ENCODE data around the gene XPNPEP2. TPM values are rescaled to one million over a fixed set of nuclear protein-coding genes. Genes with fewer than 3 reads are reported as not detected.

The XPNPEP2 gene
- total RNA-seq, 1 experiment from 2014 or later = not detected

GRCh38 chrX:129772796-129773431 is 34.1 kb downstream of the XPNPEP2 start:
- ATAC-seq (no peak), DNase-seq (ENCODE audit: low read depth, low spot score) (no peak)
- Histone ChIP-seq H3K27me3 (ENCODE audit: control insufficient read depth, insufficient read depth, low read length) (no peaks in the 10 kb centered on the region), H3K9me3 (ENCODE audit: control insufficient read depth, insufficient read depth, low read depth, low read length) (no peaks in the 10 kb centered on the region), H3K27ac (ENCODE audit: low read length) (no peak overlapping the region), H3K4me1 (ENCODE audit: control insufficient read depth, insufficient read depth, low read length) (no peaks in the 10 kb centered on the region), H3K36me3 (ENCODE audit: control insufficient read depth, insufficient read depth, low read length) (no peaks in the 10 kb centered on the region), H3K4me3 (ENCODE audit: low read depth in 2 of 2, low read length in 2 of 2) (no peak overlapping the region)
- TF ChIP-seq POLR2AphosphoS5 (IDR thresholded peaks at IDR 0.05; ENCODE audit: low read depth, low read length) (no peak), TCF7L2 (IDR thresholded peaks at IDR 0.05; ENCODE audit: low read depth, low read length) (no peak), REST (IDR thresholded peaks at IDR 0.05; ENCODE audit: insufficient read depth in 1 of 2, low read depth in 2 of 2, low read length in 1 of 2) (no peak), SIN3A (IDR thresholded peaks at IDR 0.05; ENCODE audit: borderline replicate concordance, insufficient read depth, low read depth, low read length) (no peak)
- POLR2A ChIA-PET = no interaction called here
- CTCF ChIA-PET = interaction anchor here (0.6 to 0.7 kb wide), 2 partner anchors 93 to 179 kb away, joined by 6 to 11 read pairs; no protein-coding TSS in a partner anchor
- intact Hi-C loops (cut with micrococcal nuclease; ENCODE audit: unreplicated experiment) = no loop called here
- no TSS peak for BruUV-seq (replicated peaks)
- in situ Hi-C loops (cut with HindIII; ENCODE audit: low pct_unique_long_range_greater_than_20kb, low sequenced_read_pairs) = no loop called here

GRCh38 chrX:129773649-129774458 is 35.1 kb downstream of the XPNPEP2 start:
- BruUV-seq (replicated peaks) = no TSS peak
- Histone ChIP-seq H3K27me3 (ENCODE audit: control insufficient read depth, insufficient read depth, low read length) (no peaks in the 10 kb centered on the region), H3K4me3 (ENCODE audit: low read depth in 2 of 2, low read length in 2 of 2) (no peak overlapping the region), H3K36me3 (ENCODE audit: control insufficient read depth, insufficient read depth, low read length) (no peaks in the 10 kb centered on the region), H3K27ac (ENCODE audit: low read length) (no peak overlapping the region), H3K4me1 (ENCODE audit: control insufficient read depth, insufficient read depth, low read length) (no peaks in the 10 kb centered on the region), H3K9me3 (ENCODE audit: control insufficient read depth, insufficient read depth, low read depth, low read length) (no peaks in the 10 kb centered on the region)
- POLR2A ChIA-PET = no interaction called here
- intact Hi-C loops (cut with micrococcal nuclease; ENCODE audit: unreplicated experiment) (no loop called here), in situ Hi-C loops (cut with HindIII; ENCODE audit: low pct_unique_long_range_greater_than_20kb, low sequenced_read_pairs) (no loop called here)
- TF ChIP-seq, protein P1, sequence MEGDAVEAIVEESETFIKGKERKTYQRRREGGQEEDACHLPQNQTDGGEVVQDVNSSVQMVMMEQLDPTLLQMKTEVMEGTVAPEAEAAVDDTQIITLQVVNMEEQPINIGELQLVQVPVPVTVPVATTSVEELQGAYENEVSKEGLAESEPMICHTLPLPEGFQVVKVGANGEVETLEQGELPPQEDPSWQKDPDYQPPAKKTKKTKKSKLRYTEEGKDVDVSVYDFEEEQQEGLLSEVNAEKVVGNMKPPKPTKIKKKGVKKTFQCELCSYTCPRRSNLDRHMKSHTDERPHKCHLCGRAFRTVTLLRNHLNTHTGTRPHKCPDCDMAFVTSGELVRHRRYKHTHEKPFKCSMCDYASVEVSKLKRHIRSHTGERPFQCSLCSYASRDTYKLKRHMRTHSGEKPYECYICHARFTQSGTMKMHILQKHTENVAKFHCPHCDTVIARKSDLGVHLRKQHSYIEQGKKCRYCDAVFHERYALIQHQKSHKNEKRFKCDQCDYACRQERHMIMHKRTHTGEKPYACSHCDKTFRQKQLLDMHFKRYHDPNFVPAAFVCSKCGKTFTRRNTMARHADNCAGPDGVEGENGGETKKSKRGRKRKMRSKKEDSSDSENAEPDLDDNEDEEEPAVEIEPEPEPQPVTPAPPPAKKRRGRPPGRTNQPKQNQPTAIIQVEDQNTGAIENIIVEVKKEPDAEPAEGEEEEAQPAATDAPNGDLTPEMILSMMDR (IDR thresholded peaks at IDR 0.05) = no peak
- no peak for TF ChIP-seq SIN3A (IDR thresholded peaks at IDR 0.05; ENCODE audit: borderline replicate concordance, insufficient read depth, low read depth, low read length)
- TF ChIP-seq REST (IDR thresholded peaks at IDR 0.05; ENCODE audit: insufficient read depth in 1 of 2, low read depth in 2 of 2, low read length in 1 of 2) = no peak
- no peak for TF ChIP-seq TCF7L2 (IDR thresholded peaks at IDR 0.05; ENCODE audit: low read depth, low read length)
- no peak for TF ChIP-seq POLR2AphosphoS5 (IDR thresholded peaks at IDR 0.05; ENCODE audit: low read depth, low read length)
- CTCF ChIA-PET = interaction anchor here (0.7 kb wide), 1 partner anchor 180 kb away, joined by 6 read pairs; no protein-coding TSS in a partner anchor
- no peak for ATAC-seq
- no peak for DNase-seq (ENCODE audit: low read depth, low spot score)
